NCI-H1092 (cell line): ENCODE results near the gene DSG2.

Experiments used
- DNase-seq: peaks from one replicate; lab custom pipeline; 2025; lab: John Stamatoyannopoulos, UW

The DSG2 gene

DNA sequence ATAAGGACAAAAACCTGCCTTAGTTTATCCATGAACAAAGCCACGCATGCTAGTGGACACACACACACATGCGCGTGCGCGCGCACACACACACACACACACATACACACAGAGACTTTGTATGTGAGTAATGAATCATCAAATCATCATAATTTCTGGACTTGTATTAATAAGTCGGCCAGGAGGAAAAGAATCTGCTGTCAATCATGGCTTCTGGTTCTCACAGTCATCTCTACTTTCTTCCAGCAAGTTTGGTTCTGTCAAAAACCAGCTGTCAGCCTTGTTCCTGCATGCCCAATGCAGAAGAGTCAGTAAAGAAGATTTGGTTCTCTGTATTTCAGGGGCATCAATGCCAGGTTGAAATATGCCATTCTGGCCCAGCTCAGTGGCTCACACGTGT, 92.6 kb downstream of the DSG2 start:
- DNase-seq, result no peak

- no peak for DNase-seq
These were observed 93.1 kb downstream of the DSG2 start for GRCh38 chr18:31591113-31591512.

GRCh38 chr18:31591628-31592027, 93.7 kb downstream of the DSG2 start, which contains the start of gene TTR:
Gene TTR (plus strand): TSS chr18:31591877. CDS start chr18:31591903, 26 bp downstream.
- DNase-seq, result no peak

DNA sequence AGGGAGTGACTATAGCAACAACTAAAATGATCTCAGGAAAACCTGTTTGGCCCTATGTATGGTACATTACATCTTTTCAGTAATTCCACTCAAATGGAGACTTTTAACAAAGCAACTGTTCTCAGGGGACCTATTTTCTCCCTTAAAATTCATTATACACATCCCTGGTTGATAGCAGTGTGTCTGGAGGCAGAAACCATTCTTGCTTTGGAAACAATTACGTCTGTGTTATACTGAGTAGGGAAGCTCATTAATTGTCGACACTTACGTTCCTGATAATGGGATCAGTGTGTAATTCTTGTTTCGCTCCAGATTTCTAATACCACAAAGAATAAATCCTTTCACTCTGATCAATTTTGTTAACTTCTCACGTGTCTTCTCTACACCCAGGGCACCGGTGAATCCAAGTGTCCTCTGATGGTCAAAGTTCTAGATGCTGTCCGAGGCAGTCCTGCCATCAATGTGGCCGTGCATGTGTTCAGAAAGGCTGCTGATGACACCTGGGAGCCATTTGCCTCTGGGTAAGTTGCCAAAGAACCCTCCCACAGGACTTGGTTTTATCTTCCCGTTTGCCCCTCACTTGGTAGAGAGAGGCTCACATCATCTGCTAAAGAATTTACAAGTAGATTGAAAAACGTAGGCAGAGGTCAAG, 94.7 kb downstream of the DSG2 start:
- DNase-seq, result no peak

DNA sequence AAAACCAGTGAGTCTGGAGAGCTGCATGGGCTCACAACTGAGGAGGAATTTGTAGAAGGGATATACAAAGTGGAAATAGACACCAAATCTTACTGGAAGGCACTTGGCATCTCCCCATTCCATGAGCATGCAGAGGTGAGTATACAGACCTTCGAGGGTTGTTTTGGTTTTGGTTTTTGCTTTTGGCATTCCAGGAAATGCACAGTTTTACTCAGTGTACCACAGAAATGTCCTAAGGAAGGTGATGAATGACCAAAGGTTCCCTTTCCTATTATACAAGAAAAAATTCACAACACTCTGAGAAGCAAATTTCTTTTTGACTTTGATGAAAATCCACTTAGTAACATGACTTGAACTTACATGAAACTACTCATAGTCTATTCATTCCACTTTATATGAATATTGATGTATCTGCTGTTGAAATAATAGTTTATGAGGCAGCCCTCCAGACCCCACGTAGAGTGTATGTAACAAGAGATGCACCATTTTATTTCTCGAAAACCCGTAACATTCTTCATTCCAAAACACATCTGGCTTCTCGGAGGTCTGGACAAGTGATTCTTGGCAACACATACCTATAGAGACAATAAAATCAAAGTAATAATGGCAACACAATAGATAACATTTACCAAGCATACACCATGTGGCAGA, 97.3 kb downstream of the DSG2 start:
- DNase-seq, result no peak

GRCh38 chr18:31596081-31596872, 98.3 kb downstream of the DSG2 start:
- no peak for DNase-seq

GRCh38 chr18:31598021-31598805, 100.2 kb downstream of the DSG2 start:
- no peak for DNase-seq
